ENCODE measurements around the gene CCNY.

GRCh38 chr10:35495521-35496119 lies 159.3 kb downstream of the CCNY start:
- no peak for TF ChIP-seq POLR2AphosphoS5 (IDR thresholded peaks at IDR 0.05; ENCODE audit: borderline replicate concordance, low read depth, low read length)
- TF ChIP-seq EZH2 (IDR thresholded peaks at IDR 0.05): no peak
- TF ChIP-seq FOXP2 (optimal IDR thresholded peaks at IDR 0.05; ENCODE audit: control extremely low read depth, extremely low read length, insufficient read depth): no peak
